Activated CD8-positive, alpha-beta memory T cell treated with anti-CD3 and anti-CD28 coated beads, Interleukin-2, amount 50 U/mL, for 24 hours (primary cell): Measurements from ENCODE around the gene NCF4.

Source experiments
- DNase-seq: peaks from one replicate; pipeline ENCODE4 v3.0.0-alpha.2; 2020; ENCODE audit errors: extremely low read depth

Gene NCF4

GRCh38 chr22:36860821-36861659 lies at the start of gene NCF4:
Gene NCF4, plus strand, starts transcription at chr22:36861006. Its CDS starts 166 bp downstream, at chr22:36861172.
- DNase-seq = no peak

GRCh38 chr22:36811094-36811800 lies 49.6 kb upstream of the NCF4 start:
- DNase-seq = no peak

GRCh38 chr22:36814801-36815200 lies 46.0 kb upstream of the NCF4 start:
- DNase-seq = no peak

GRCh38 chr22:36815558-36816338 lies 45.1 kb upstream of the NCF4 start:
- no peak for DNase-seq

GRCh38 chr22:36816339-36816635 lies 44.5 kb upstream of the NCF4 start:
- DNase-seq = no peak

GRCh38 chr22:36816636-36817524 lies 43.9 kb upstream of the NCF4 start, which contains the start of gene PVALB:
Gene PVALB, minus strand, starts transcription at chr22:36817035. Its CDS starts 30 bp downstream, at chr22:36817005.
- DNase-seq = no peak

GRCh38 chr22:36817525-36817848 lies 43.3 kb upstream of the NCF4 start:
- no peak for DNase-seq

GRCh38 chr22:36818010-36818642 lies 42.7 kb upstream of the NCF4 start:
- no peak for DNase-seq

GRCh38 chr22:36819112-36819511 lies 41.7 kb upstream of the NCF4 start:
- DNase-seq = no peak

GRCh38 chr22:36822581-36822980 lies 38.2 kb upstream of the NCF4 start:
- no peak for DNase-seq

GRCh38 chr22:36823186-36823839 lies 37.5 kb upstream of the NCF4 start:
- no peak for DNase-seq

GRCh38 chr22:36824655-36825054 lies 36.2 kb upstream of the NCF4 start:
- DNase-seq = no peak

- DNase-seq = no peak
Measured at GRCh38 chr22:36826262-36826661, 34.5 kb upstream of the NCF4 start.

GRCh38 chr22:36828815-36829214 lies 32.0 kb upstream of the NCF4 start:
- no peak for DNase-seq

GRCh38 chr22:36829370-36830002 lies 31.3 kb upstream of the NCF4 start:
- DNase-seq = no peak

- no peak for DNase-seq
Measured at GRCh38 chr22:36830601-36831000, 30.2 kb upstream of the NCF4 start.

GRCh38 chr22:36831206-36831605 lies 29.6 kb upstream of the NCF4 start:
- DNase-seq = no peak

GRCh38 chr22:36831717-36832116 lies 29.1 kb upstream of the NCF4 start:
- DNase-seq = no peak

GRCh38 chr22:36833073-36833472 lies 27.7 kb upstream of the NCF4 start:
- no peak for DNase-seq

GRCh38 chr22:36835903-36836302 lies 24.9 kb upstream of the NCF4 start:
- DNase-seq = no peak
